K562 (cell line): ENCODE measurements around the gene SNX9. TPM values are rescaled to one million over a fixed set of nuclear protein-coding genes. Genes with fewer than 3 reads are reported as not detected.
"Not testable (repeated sequence)": the region's sequence is repeated elsewhere in the genome, so short reads cannot be mapped to it uniquely, and the experiment has no call there.

Experiments
- ATAC-seq: fragments of 200-7000 bp; cut with Tn5 transposase; 3 replicates; pipeline ENCODE4 v1.9.1; 2020; ENCODE audit warnings: moderate library complexity
- BruUV-seq: library from RNA; stranded (reverse); fragments of 400-500 nt; replicated peaks from 2 replicates; lab custom pipeline; 2021; lab: Mats Ljungman, UMichigan
- CTCF ChIA-PET: fragments of 300-600 bp; formaldehyde crosslinking; extraction: SDS; loops from one replicate; lab custom pipeline; 2021; ENCODE audit warnings: low intra/inter-chr PET ratio; lab: Yijun Ruan, JAX
- POLR2A ChIA-PET: fragments of 300-600, 350-650 bp; sonication (Branson Sonifier 250); formaldehyde crosslinking; extraction: SDS; loops from one replicate; lab custom pipeline; 2021; ENCODE audit warnings: antibody characterized with exemption, inconsistent platforms; lab: Yijun Ruan, JAX
- DNase-seq, 4 experiments: peaks; one replicate each; pipeline versions ENCODE4 v3.0.0 to v3.0.0-alpha.2; 2011 to 2018; ENCODE audit warnings: low spot score in 3 of 4, mixed read lengths in 3 of 4; ENCODE audit errors: extremely low read depth in 1 of 4
- FAIRE-seq: peaks from 2 replicates; lab custom pipeline; 2011; peaks lifted over from hg19 to GRCh38; lab: Jason Lieb, UNC
- H2AFZ ChIP-seq: 2 replicates; pipeline ENCODE4 v1.6.0; 2011; ENCODE audit warnings: low read depth, low read length, control low read depth, inconsistent platforms
- H3K27ac ChIP-seq: fragments of 200-600 bp; 3 replicates; pipeline ENCODE4 v1.8.0; 2011; ENCODE audit warnings: low read depth, mild to moderate bottlenecking, control low read depth, inconsistent platforms, low read length, moderate library complexity, mixed read lengths; ENCODE audit errors: extremely low read depth
- H3K27me3 ChIP-seq, 2 experiments: fragments of 300-600 bp in 1 of 2; 2 replicates in 1 of 2; 3 replicates in 1 of 2; pipeline versions ENCODE4 v1.6.0 to v1.8.0; 2011; ENCODE audit warnings: inconsistent platforms in 2 of 2, low read length in 2 of 2, mild to moderate bottlenecking in 1 of 2, mixed read lengths in 1 of 2, moderate library complexity in 1 of 2; ENCODE audit not compliant: control insufficient read depth in 2 of 2, insufficient read depth in 2 of 2
- H3K36me3 ChIP-seq: fragments of 300-600 bp; 3 replicates; pipeline ENCODE4 v1.8.0; 2011; ENCODE audit warnings: mild to moderate bottlenecking, low read length, inconsistent platforms; ENCODE audit not compliant: control insufficient read depth, insufficient read depth
- H3K4me1 ChIP-seq, 2 experiments: fragments of 200-600 bp in 1 of 2; replicated peaks in 1 of 2; 2 replicates in 1 of 2; 3 replicates in 1 of 2; pipeline versions ENCODE4 v1.5.1 to v1.8.0; 2011; ENCODE audit warnings: inconsistent platforms in 2 of 2, low read length in 2 of 2, mild to moderate bottlenecking in 1 of 2, mixed read lengths in 1 of 2, moderate library complexity in 1 of 2; ENCODE audit not compliant: control insufficient read depth in 2 of 2, insufficient read depth in 2 of 2
- H3K4me2 ChIP-seq: 2 replicates; pipeline ENCODE4 v1.6.1; 2011; ENCODE audit warnings: low read length, control low read depth, inconsistent platforms, mixed read lengths; ENCODE audit not compliant: insufficient read depth
- H3K4me3 ChIP-seq: fragments of 200-600 bp; sonication (generic), shearing (Covaris generic); 2 replicates; pipeline ENCODE4 v1.5.1; 2016; ENCODE audit warnings: control low read depth, inconsistent platforms
- H3K79me2 ChIP-seq: fragments of 200-600 bp; 3 replicates; pipeline ENCODE4 v1.8.0; 2011; ENCODE audit warnings: low read length, inconsistent platforms; ENCODE audit not compliant: control insufficient read depth, insufficient read depth
- H3K9ac ChIP-seq, 2 experiments: 2 replicates each; pipeline versions ENCODE4 v1.6.0 to v1.6.1; 2011; ENCODE audit warnings: low read depth in 2 of 2, low read length in 2 of 2, control low read depth in 1 of 2, inconsistent platforms in 1 of 2, mild to moderate bottlenecking in 1 of 2, mixed read lengths in 1 of 2; ENCODE audit not compliant: insufficient read depth in 1 of 2
- H3K9me1 ChIP-seq: one replicate; pipeline ENCODE4 v1.6.0; 2011; ENCODE audit warnings: inconsistent platforms, mild to moderate bottlenecking, low read length, moderate library complexity; ENCODE audit not compliant: control insufficient read depth, insufficient read depth
- H3K9me3 ChIP-seq: replicated peaks from 2 replicates; pipeline ENCODE4 v1.5.1; 2011; ENCODE audit warnings: low read depth, low read length, inconsistent platforms; ENCODE audit not compliant: control insufficient read depth, insufficient read depth
- H4K20me1 ChIP-seq: replicated peaks from 2 replicates; pipeline ENCODE4 v1.6.1; 2011; ENCODE audit warnings: low read length, inconsistent platforms, mixed read lengths; ENCODE audit not compliant: control insufficient read depth, insufficient read depth
- C11orf30 ChIP-seq: fragments of 450-650 bp; IDR thresholded peaks from 2 replicates; pipeline ENCODE4 v1.6.1; 2016; ENCODE audit warnings: low read depth, mild to moderate bottlenecking
- IRF2 ChIP-seq: sonication (generic); formaldehyde crosslinking; IDR thresholded peaks from 2 replicates; pipeline ENCODE4 v1.8.1; 2022; ENCODE audit warnings: mild to moderate bottlenecking, missing genetic modification reagents
- KDM5B ChIP-seq: fragments of 200-600 bp; sonication (generic); IDR thresholded peaks from 2 replicates; pipeline ENCODE4 v1.6.1; 2012; ENCODE audit warnings: low read depth, mild to moderate bottlenecking, moderate library complexity, low read length, control low read depth, inconsistent platforms; ENCODE audit not compliant: insufficient replicate concordance
- MAFF ChIP-seq: IDR thresholded peaks from 2 replicates; pipeline ENCODE4 v1.6.1; 2012; ENCODE audit warnings: low read length, improper control_type of control experiment
- MAFG ChIP-seq: fragments of 450-650 bp; conservative IDR thresholded peaks from 2 replicates; pipeline ENCODE4 v1.6.1; 2016; ENCODE audit warnings: missing genetic modification characterization, missing compliant biosample characterization
- MCM3 ChIP-seq: fragments of 450-650 bp; IDR thresholded peaks from 2 replicates; pipeline ENCODE4 v1.6.1; 2016
- PKNOX1 ChIP-seq: fragments of 450-650 bp; IDR thresholded peaks from 2 replicates; pipeline ENCODE4 v1.6.1; 2016
- ZNF316 ChIP-seq: fragments of 450-650 bp; IDR thresholded peaks from 2 replicates; pipeline ENCODE4 v1.6.1; 2016
- WGBS: fragments of 100-300 bp; shearing (Covaris generic); methylation state at CpG from one replicate; pipeline ENCODE4 v1.1.6; 2016; ENCODE audit warnings: low coverage, mixed read lengths; ENCODE audit not compliant: insufficient coverage; ENCODE audit errors: missing lambda C conversion rate; 5-methylcytosine and 5-hydroxymethylcytosine counted together
- in situ Hi-C: fragments of 300-500 bp; cut with MboI; formaldehyde crosslinking; loops from 4 replicates; pipeline ENCODE4 v1.15.0; 2018; ENCODE audit warnings: inconsistent platforms, mixed read lengths
- intact Hi-C: fragments of 100-400 bp; cut with micrococcal nuclease; formaldehyde crosslinking; loops from 2 replicates; pipeline ENCODE4 v1.14.2; 2022
- polyA plus RNA-seq, 8 experiments: library from polyadenylated mRNA; depleted of rRNA in 4 of 8; stranded (reverse) in 5 of 8; unstranded in 3 of 8; fragments of >200 nt; fragmentation: Nextera tagmentation in 2 of 8; fragmentation: Illumina TruSeq in 1 of 8; extraction: Ambion mirVana in 2 of 8; extraction: Trizol in 1 of 8; gene quantifications; 2 replicates each; pipeline versions ENCODE4 v1.2.1 to v1.2.3, GENCODE V29; 2011 to 2014; ENCODE audit warnings: inconsistent platforms in 1 of 8, missing spikeins in 1 of 8
- total RNA-seq, 7 experiments: library from RNA; depleted of rRNA in 6 of 7; stranded (reverse); fragments of >200 nt in 6 of 7; fragmentation: Illumina TruSeq in 2 of 7; extraction: Trizol in 2 of 7; gene quantifications; 2 replicates each; pipeline versions ENCODE4 v1.2.1 to v1.2.3, GENCODE V29; 2011 to 2021; ENCODE audit warnings: low replicate concordance in 1 of 7

SNX9 gene
- total and polyA plus RNA-seq, 9 of the 15 experiments (the other 6 are each of a cell fraction or from before 2014, with no cell fraction given) = 6.0 to 81.7 (median 57.1) TPM

GRCh38 chr6:157967486-157967885, 144.4 kb downstream of the SNX9 start:
- ChIA-PET CTCF (no interaction called here), POLR2A (interaction anchor here (2.9 kb wide), 1 partner anchor 9 kb away, joined by 9 read pairs; no protein-coding TSS in a partner anchor)
- H3K4me3 ChIP-seq = no peak overlapping the region
- BruUV-seq = no TSS peak
- in situ Hi-C loops (no loop called here), intact Hi-C loops (no loop called here)
- H4K20me1 ChIP-seq = no peaks in the 10 kb centered on the region
- DNase-seq (no peak), ATAC-seq (no peak), FAIRE-seq (no peak)
- 49% methylated on average over 8 of the region's 8 CpGs for WGBS
- no peak overlapping the region for H3K4me2 ChIP-seq
- no peak overlapping the region for H2AFZ ChIP-seq
- no peaks in the 10 kb centered on the region for H3K9me1 ChIP-seq
- no peaks in the 10 kb centered on the region; a peak in 1 of 5 replicates for H3K27me3 ChIP-seq
- peaks cover 10 to 19% of the 10 kb centered on the region in 2 experiments for H3K4me1 ChIP-seq
- H3K27ac ChIP-seq = no peak overlapping the region
- H3K9me3 ChIP-seq = no peaks in the 10 kb centered on the region
- TF ChIP-seq PKNOX1 = peak; percentile 28; the same call in 1 of the 2 replicates
- no peak for TF ChIP-seq KDM5B
- no peak for TF ChIP-seq IRF2 (CRISPR knock-in tag)
- H3K9ac ChIP-seq = no peak overlapping the region
- no peaks in the 10 kb centered on the region for H3K36me3 ChIP-seq
- H3K79me2 ChIP-seq = no peaks in the 10 kb centered on the region

DNA sequence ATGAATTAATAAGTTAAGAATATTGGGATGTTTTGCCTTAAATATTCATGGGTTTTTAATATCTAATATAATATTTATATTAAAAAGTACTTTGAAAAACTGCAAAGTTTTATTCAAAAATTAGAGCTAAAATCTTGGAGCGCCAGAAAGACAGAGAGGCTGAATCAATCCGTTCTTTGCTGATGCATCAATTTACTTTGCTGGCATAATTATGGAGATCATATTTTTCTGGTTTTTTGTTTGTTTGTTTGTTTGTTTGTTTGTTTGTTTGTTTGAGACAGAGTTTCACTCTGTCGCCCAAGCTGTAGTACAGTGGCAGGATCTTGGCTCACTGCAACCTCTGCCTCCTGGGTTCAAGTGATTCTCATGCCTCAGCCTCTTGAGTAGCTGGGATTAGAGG, 149.1 kb downstream of the SNX9 start:
- H3K9me1 ChIP-seq, intact Hi-C loops, FAIRE-seq, BruUV-seq, H2AFZ ChIP-seq, H3K9me3 ChIP-seq, CTCF ChIA-PET, DNase-seq, H3K79me2 ChIP-seq, H3K4me2 ChIP-seq, H3K9ac ChIP-seq, H3K27me3 ChIP-seq, in situ Hi-C loops, ATAC-seq, H3K4me3 ChIP-seq, H4K20me1 ChIP-seq, H3K27ac ChIP-seq, H3K36me3 ChIP-seq, H3K4me1 ChIP-seq: not testable (repeated sequence)
- WGBS = 62% methylated on average over 3 of the region's 3 CpGs
- TF ChIP-seq MAFG (tag) = peak; percentile 48; the same call in 1 of the 2 replicates
- TF ChIP-seq ZNF316 = peak; percentile 80
- TF ChIP-seq MCM3 = 0 out of 2 replicates have a peak, but pooled peaks have one; percentile 57
- TF ChIP-seq C11orf30 = peak; percentile 63; the same call in 1 of the 2 replicates
- peak; percentile 17; the same call in 1 of the 2 replicates for TF ChIP-seq MAFF
- POLR2A ChIA-PET = interaction anchor here (0.8 to 1.2 kb wide), 4 partner anchors 9 to 11 kb away, joined by 3 to 4 read pairs (median 3); partner anchors contain the start of gene SYNJ2
